IMR-90 (cell line): Measurements from ENCODE around the gene CLEC20A.

ENCODE experiments used
- POLR2A ChIP-seq: IDR thresholded peaks from 2 replicates; pipeline ENCODE4 v1.6.1; 2012; ENCODE audit warnings: mild to moderate bottlenecking, low read depth, low read length
- RAD21 ChIP-seq: IDR thresholded peaks from 2 replicates; pipeline ENCODE4 v1.6.1; 2012; ENCODE audit warnings: low read length, improper control_type of control experiment
- TF ChIP-seq, protein P1 (sequence below): conservative IDR thresholded peaks from 2 replicates; pipeline ENCODE4 v1.5.1; 2012; ENCODE audit warnings: mild to moderate bottlenecking, low read depth, low read length, improper control_type of control experiment

- TF ChIP-seq, protein P1, sequence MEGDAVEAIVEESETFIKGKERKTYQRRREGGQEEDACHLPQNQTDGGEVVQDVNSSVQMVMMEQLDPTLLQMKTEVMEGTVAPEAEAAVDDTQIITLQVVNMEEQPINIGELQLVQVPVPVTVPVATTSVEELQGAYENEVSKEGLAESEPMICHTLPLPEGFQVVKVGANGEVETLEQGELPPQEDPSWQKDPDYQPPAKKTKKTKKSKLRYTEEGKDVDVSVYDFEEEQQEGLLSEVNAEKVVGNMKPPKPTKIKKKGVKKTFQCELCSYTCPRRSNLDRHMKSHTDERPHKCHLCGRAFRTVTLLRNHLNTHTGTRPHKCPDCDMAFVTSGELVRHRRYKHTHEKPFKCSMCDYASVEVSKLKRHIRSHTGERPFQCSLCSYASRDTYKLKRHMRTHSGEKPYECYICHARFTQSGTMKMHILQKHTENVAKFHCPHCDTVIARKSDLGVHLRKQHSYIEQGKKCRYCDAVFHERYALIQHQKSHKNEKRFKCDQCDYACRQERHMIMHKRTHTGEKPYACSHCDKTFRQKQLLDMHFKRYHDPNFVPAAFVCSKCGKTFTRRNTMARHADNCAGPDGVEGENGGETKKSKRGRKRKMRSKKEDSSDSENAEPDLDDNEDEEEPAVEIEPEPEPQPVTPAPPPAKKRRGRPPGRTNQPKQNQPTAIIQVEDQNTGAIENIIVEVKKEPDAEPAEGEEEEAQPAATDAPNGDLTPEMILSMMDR = no peak
- no peak for TF ChIP-seq RAD21
- no peak for TF ChIP-seq POLR2A
These were observed 16.7 kb upstream of the CLEC20A start for GRCh38 chr1:178513278-178513983.
